ENCODE measurements around the gene MAP4K5.
"Not testable (repeated sequence)": the region's sequence is repeated elsewhere in the genome, so short reads cannot be mapped to it uniquely, and the experiment has no call there.

MAP4K5 gene

GRCh38 chr14:50512463-50512862 is 19.9 kb downstream of the MAP4K5 start:
- no peak for TF ChIP-seq MYC (IDR thresholded peaks at IDR 0.05; ENCODE audit: low read depth, low read length)
- TF ChIP-seq MAX (IDR thresholded peaks at IDR 0.05; ENCODE audit: low read depth, low read length), result no peak
- TF ChIP-seq CTCF (IDR thresholded peaks at IDR 0.05; ENCODE audit: low read depth, low read length), result no peak
- TF ChIP-seq POLR2A (IDR thresholded peaks at IDR 0.05; ENCODE audit: extremely low read depth, insufficient read length), result no peak
- DNase-seq (ENCODE audit: low read depth), result no peak

DNA sequence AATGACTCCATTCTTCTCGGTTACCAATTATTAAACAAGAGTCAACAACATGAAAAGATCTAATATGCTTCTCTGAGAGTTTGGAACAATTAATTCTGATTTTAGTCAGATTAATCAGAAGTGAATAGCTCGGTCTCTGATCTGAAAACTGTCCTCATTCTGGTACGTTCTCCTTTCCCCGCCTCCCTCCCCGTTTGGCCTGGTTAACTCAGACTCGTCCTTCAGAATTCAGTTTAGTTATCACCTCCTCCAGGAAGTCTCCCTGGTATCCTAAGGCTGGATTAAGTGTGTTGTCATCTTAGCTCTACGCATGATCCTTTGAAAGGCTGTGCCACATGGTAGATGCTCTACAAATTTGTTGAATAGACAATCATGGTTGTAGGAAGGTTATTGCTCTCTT is 22.2 kb downstream of the MAP4K5 start:
- H3K4me3 ChIP-seq (ENCODE audit: low read depth, low read length), result no peak overlapping the region
- DNase-seq (ENCODE audit: low read depth), result no peak
- no peak for TF ChIP-seq CTCF (IDR thresholded peaks at IDR 0.05; ENCODE audit: low read depth, low read length)
- no peak for TF ChIP-seq MYC (IDR thresholded peaks at IDR 0.05; ENCODE audit: low read depth, low read length)
- TF ChIP-seq MAX (IDR thresholded peaks at IDR 0.05; ENCODE audit: low read depth, low read length), result no peak
- TF ChIP-seq POLR2A (IDR thresholded peaks at IDR 0.05; ENCODE audit: extremely low read depth, insufficient read length), result no peak

More at GRCh38 chr14:50512463-50512862, 19.9 kb downstream of the MAP4K5 start:
- no peak overlapping the region for H3K4me3 ChIP-seq (ENCODE audit: low read depth, low read length)

DNA sequence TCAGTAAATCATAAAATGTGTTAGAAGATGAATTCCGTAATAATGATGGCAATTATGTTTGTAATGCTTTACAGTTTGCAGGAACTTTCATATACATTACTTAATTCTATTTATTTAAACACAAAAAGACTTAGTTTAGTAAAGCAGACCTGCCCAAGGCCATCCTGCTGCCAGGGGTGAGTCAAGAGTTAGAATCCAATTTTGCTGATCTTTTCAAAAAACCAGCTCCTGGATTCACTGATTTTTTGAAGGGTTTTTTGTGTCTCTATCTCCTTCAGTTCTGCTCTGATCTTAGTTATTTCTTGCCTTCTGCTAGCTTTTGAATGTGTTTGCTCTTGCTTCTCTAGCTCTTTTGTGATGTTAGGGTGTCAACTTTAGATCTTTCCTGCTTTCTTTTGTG is 25.3 kb downstream of the MAP4K5 start:
- not testable (repeated sequence) for DNase-seq (ENCODE audit: low read depth); H3K4me3 ChIP-seq (ENCODE audit: low read depth, low read length)

- TF ChIP-seq MYC (IDR thresholded peaks at IDR 0.05; ENCODE audit: low read depth, low read length) (no peak), POLR2A (IDR thresholded peaks at IDR 0.05; ENCODE audit: extremely low read depth, insufficient read length) (no peak)
- no peak for DNase-seq (ENCODE audit: low read depth)
- no peak overlapping the region for H3K4me3 ChIP-seq (ENCODE audit: low read depth, low read length)
Observed at GRCh38 chr14:50501642-50502041, 30.7 kb downstream of the MAP4K5 start.

DNA sequence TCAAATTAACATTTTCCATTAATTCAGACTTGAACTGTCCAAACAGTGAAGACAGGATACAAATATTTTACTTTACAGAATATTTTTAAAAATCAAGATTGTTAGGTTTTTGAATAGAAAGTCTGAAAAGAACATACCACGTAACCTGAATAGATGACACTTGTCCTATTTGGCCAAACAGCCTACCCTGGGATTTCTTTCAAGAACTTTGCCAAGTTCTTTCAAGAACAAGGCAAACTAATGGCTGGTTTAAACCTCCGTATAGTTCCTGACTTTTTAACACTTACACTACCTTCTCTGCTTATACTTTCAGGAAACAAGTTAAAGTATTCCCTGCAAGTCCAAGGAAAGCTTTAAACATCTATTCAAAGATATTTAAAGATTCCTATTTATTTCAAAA is 35.0 kb downstream of the MAP4K5 start:
- TF ChIP-seq MYC (IDR thresholded peaks at IDR 0.05; ENCODE audit: low read depth, low read length), result no peak
- TF ChIP-seq CTCF (IDR thresholded peaks at IDR 0.05; ENCODE audit: low read depth, low read length), result no peak
- no peak for TF ChIP-seq MAX (IDR thresholded peaks at IDR 0.05; ENCODE audit: low read depth, low read length)
- TF ChIP-seq POLR2A (IDR thresholded peaks at IDR 0.05; ENCODE audit: extremely low read depth, insufficient read length), result no peak
- no peak for DNase-seq (ENCODE audit: low read depth)
- no peak overlapping the region for H3K4me3 ChIP-seq (ENCODE audit: low read depth, low read length)

DNA sequence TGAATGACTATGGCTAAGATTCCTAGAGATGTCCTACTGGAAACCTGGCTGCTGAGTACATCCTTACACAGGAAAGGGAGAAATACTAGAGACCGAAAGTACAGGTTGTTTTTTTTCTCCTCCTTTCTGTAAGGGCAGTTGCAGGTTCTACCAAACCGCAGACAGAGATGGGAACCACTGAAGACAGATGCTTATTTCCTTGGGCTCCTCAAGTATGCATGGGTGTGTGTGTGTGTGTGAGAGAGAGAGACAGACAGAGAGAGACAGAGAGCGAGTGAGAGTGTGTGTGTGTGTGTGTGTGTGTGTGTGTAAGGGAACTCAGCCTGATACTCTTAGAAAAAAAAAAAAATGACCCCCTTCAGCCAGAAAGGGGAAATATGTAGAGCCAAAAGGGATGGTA is 42.5 kb downstream of the MAP4K5 start:
- DNase-seq (ENCODE audit: low read depth), result no peak
- H3K4me3 ChIP-seq (ENCODE audit: low read depth, low read length), result no peak overlapping the region
- no peak for TF ChIP-seq POLR2A (IDR thresholded peaks at IDR 0.05; ENCODE audit: extremely low read depth, insufficient read length)

DNA sequence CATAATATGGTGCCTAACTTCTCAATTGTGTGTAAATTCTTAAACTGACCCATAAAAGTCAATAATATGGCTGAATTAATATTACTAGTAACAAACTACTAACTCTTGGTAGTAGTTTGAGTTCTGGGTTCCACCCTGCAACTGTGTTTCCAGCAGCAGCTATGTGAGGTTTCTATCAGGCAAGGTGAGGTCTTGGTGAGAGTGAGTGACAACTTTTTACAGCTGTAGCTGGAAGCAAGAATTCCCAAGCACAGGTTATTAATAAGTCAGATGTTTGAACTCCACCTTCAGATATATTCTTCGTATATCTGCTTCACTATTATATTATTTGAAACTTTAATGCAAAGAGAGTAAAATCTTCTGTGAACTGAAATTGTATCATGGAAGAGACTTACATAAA is 43.8 kb downstream of the MAP4K5 start:
- TF ChIP-seq MYC (IDR thresholded peaks at IDR 0.05; ENCODE audit: low read depth, low read length), result no peak

DNA sequence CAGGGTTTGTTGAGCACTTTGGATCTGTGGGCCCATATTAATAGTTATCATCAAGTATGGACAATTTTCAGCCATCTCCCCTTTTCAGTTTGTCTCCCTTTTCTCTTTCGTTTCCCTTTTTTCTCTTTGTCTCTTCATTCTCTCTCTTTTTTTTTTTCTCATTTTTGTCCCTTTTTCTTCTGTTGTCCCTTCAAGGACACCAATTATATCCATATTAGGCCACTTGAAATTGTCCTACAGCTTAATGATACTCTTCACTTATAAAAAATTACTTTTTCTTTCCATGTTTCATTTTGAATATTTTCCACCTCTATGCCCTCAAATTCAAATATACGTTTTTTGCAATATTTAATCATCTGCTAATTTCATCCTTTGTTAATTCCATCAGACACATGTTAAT is 53.3 kb downstream of the MAP4K5 start:
- H3K4me3 ChIP-seq (ENCODE audit: low read depth, low read length), result no peak overlapping the region
- DNase-seq (ENCODE audit: low read depth), result no peak
- TF ChIP-seq CTCF (IDR thresholded peaks at IDR 0.05; ENCODE audit: low read depth, low read length) (no peak), MYC (IDR thresholded peaks at IDR 0.05; ENCODE audit: low read depth, low read length) (no peak), POLR2A (IDR thresholded peaks at IDR 0.05; ENCODE audit: extremely low read depth, insufficient read length) (no peak), MAX (IDR thresholded peaks at IDR 0.05; ENCODE audit: low read depth, low read length) (no peak)

More for the DNA sequence above, 43.8 kb downstream of the MAP4K5 start:
- DNase-seq (ENCODE audit: low read depth), result no peak
- H3K4me3 ChIP-seq (ENCODE audit: low read depth, low read length), result no peak overlapping the region

All from NB4 (cell line).